Measurements from ENCODE around the gene COX17. TPM values are rescaled to one million over a fixed set of nuclear protein-coding genes. Genes with fewer than 3 reads are reported as not detected.

Gene COX17
- total and polyA plus RNA-seq, 2 donors (not counting 3 experiments of a cell fraction or from before 2014, with no cell fraction given), result 19.8 to 37.6 TPM

DNA sequence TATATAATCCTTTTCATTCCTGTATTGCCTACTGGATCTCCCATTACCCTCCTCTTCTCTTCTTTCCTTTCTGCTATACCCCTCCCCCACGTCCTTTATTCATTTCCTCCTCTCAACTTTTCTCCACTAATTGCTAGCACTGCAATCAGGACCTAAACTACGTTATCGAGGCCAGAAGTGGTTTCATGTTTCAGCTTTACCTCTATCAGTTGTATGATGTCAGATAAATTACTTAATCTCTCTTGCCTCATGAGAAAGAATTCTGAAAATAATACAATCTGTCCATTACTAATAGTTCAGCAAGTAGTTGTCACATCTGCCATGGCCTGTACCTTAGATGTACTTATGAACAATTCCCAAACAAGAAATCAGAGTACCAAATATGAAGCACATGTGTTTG is 27.4 kb downstream of the COX17 start:
- H3K79me2 ChIP-seq (ENCODE audit: control insufficient read depth, insufficient read depth, low read length), result no peaks in the 10 kb centered on the region
- H2AFZ ChIP-seq (ENCODE audit: low read depth, low read length), result no peak overlapping the region
- H3K4me2 ChIP-seq (ENCODE audit: insufficient read depth, low read length), result no peak overlapping the region
- no peaks in the 10 kb centered on the region for H4K20me1 ChIP-seq (replicated peaks; ENCODE audit: control insufficient read depth, extremely low read depth, insufficient read depth, low read length)
- H3K27ac ChIP-seq (ENCODE audit: insufficient read depth, low read depth, low read length), result no peak overlapping the region
- dilution Hi-C loops (cut with MboI; ENCODE audit: extremely low pct_ligation_motif_present, low sequenced_read_pairs) (no loop called here), intact Hi-C loops (cut with micrococcal nuclease) (no loop called here)
- no peak overlapping the region for H3K9ac ChIP-seq (replicated peaks; ENCODE audit: extremely low read depth, insufficient read depth, low read length)
- DNase-seq (ENCODE audit: low read depth, low spot score) (no peak), FAIRE-seq (no peak)
- ChIA-PET POLR2A (no interaction called here), CTCF (interaction anchor here (1.4 to 1.8 kb wide), 2 partner anchors 14 to 45 kb away, joined by 4 to 6 read pairs; no protein-coding TSS in a partner anchor)
- H3K9me1 ChIP-seq (replicated peaks; ENCODE audit: control insufficient read depth, extremely low read depth, insufficient read depth, low read length), result no peaks in the 10 kb centered on the region
- no peaks in the 10 kb centered on the region for H3K9me3 ChIP-seq (replicated peaks; ENCODE audit: control insufficient read depth, insufficient read depth, low read length)
- no TSS peak for BruUV-seq (replicated peaks)
- peaks cover 4% of the 10 kb centered on the region for H3K4me1 ChIP-seq (ENCODE audit: control insufficient read depth, extremely low read depth, insufficient read depth, low read length)
- no peak overlapping the region for H3K4me3 ChIP-seq (replicated peaks in 1 of 3; ENCODE audit: insufficient read depth in 1 of 3, low read depth in 1 of 3, low read length in 3 of 3)
- no peaks in the 10 kb centered on the region for H3K27me3 ChIP-seq (ENCODE audit: control insufficient read depth in 2 of 2, insufficient read depth in 2 of 2, low read length in 2 of 2)
- no peak for TF ChIP-seq MYC (IDR thresholded peaks at IDR 0.05; ENCODE audit: low read depth, low read length)
- no peak for TF ChIP-seq POLR2A (IDR thresholded peaks at IDR 0.05; ENCODE audit: low read depth, low read length)
- TF ChIP-seq, protein P1, sequence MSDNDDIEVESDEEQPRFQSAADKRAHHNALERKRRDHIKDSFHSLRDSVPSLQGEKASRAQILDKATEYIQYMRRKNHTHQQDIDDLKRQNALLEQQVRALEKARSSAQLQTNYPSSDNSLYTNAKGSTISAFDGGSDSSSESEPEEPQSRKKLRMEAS (IDR thresholded peaks at IDR 0.05; ENCODE audit: insufficient read depth, insufficient read length), result no peak
- TF ChIP-seq EZH2 (IDR thresholded peaks at IDR 0.05; ENCODE audit: borderline replicate concordance, low read depth, low read length, severe bottlenecking), result no peak
- no peak for TF ChIP-seq CTCF (IDR thresholded peaks at IDR 0.05; ENCODE audit: extremely low read depth in 1 of 2, insufficient read depth in 1 of 2, low read depth in 1 of 2, low read length in 2 of 2)
- no peaks in the 10 kb centered on the region for H3K36me3 ChIP-seq (ENCODE audit: control insufficient read depth in 2 of 2, extremely low read depth in 1 of 2, insufficient read depth in 2 of 2, low read length in 2 of 2)
